GDM1 (cell line): ENCODE data around the gene PRRT2.

ENCODE experiments used
- DNase-seq: peaks from one replicate; lab custom pipeline; 2025; lab: John Stamatoyannopoulos, UW

The PRRT2 gene

DNA sequence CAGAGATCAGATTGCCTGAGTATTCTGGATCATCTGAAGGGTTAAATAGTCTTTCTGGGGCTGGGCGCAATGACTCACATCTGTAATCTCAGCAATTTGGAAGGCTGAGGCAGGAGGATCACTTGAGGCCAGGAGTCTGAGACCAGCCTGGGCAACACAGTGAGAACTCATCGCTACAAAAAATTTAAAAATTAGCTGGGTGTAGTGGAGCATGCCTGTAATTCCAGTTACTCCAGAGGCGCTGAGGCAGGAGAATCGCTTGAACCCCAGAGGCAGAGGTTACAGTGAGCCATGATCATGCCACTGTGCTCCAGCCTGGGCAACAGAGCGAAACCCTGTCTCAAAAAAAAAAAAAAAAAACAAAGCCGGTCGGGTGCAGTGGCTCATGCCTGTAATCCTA, 23.9 kb downstream of the PRRT2 start:
- no peak for DNase-seq

DNA sequence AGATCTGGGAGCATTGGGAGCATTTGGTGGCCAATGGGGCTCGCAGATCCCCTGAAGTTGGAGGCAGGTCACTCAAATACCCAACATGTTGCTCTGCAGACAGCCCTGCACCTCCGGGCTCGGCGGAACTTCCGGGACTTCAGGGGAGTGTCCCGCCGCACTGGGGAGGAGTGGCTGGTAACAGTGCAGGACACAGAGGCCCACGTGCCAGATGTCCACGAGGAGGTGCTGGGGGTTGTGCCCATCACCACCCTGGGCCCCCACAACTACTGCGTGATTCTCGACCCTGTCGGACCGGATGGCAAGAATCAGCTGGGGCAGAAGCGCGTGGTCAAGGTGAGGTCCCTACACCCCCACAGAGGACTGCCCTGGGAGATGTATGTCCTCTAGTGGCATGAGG, 24.6 kb downstream of the PRRT2 start:
- no peak for DNase-seq

DNA sequence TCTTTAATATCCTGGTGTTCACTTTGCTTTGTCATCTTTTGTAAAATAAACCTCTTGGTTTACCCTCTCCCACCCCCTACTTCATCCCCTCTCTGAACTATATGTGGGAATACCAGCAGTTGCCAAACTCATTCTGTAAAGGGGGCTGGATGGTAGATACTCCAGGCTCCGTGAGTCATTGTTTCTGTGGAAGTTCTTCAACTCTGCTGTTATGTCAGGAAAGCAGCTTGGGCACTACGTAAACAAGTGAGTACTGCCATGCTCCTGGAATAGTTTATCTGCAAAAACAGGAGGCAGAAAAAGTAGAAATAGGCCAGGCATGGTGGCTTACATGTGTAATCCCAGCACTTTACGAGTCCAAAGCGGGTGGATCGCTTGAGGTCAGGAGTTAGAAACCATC, 25.8 kb downstream of the PRRT2 start:
- DNase-seq: no peak

DNA sequence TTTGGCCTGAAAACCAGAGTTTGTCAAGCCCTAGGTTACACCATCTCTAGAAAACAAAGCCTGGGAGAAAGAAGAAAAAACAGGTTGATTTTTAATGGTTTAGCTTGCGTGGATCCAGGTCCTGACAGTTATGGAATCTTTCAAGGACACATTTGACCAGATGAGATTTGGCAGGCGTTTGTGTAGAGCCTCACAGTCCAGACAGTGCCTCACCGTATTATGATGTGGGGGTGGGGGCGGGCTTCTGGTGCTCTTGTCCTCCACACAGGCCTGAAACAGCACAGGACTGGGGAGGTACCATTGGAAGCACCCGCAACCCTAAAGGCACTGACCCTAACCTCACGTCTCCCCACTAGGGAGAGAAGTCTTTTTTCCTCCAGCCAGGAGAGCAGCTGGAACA, 27.8 kb downstream of the PRRT2 start:
- DNase-seq: no peak

DNA sequence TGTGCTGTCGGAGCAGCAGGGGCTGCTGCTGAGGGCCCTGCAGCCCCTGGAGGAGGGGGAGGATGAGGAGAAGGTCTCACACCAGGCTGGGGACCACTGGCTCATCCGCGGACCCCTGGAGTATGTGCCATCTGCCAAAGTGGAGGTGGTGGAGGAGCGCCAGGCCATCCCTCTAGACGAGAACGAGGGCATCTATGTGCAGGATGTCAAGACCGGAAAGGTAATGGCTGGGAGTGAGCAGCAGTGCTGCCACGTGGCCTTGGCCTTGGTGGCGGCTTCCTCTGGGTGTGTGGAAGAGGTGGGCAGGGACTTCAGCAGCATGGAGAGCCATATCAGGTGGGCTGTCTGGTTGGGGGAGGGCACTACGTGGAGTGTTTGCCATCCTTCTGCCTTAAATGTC, 28.2 kb downstream of the PRRT2 start:
- no peak for DNase-seq

DNA sequence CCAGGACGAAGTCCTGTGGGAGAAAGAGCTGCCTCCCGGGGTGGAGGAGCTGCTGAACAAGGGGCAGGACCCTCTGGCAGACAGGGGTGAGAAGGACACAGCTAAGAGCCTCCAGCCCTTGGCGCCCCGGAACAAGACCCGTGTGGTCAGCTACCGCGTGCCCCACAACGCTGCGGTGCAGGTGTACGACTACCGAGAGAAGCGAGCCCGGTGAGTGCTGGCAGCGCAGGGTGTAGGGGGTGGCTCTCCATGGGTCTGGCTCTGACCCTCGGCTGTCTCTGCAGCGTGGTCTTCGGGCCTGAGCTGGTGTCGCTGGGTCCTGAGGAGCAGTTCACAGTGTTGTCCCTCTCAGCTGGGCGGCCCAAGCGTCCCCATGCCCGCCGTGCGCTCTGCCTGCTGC, 29.6 kb downstream of the PRRT2 start:
- DNase-seq: no peak

DNA sequence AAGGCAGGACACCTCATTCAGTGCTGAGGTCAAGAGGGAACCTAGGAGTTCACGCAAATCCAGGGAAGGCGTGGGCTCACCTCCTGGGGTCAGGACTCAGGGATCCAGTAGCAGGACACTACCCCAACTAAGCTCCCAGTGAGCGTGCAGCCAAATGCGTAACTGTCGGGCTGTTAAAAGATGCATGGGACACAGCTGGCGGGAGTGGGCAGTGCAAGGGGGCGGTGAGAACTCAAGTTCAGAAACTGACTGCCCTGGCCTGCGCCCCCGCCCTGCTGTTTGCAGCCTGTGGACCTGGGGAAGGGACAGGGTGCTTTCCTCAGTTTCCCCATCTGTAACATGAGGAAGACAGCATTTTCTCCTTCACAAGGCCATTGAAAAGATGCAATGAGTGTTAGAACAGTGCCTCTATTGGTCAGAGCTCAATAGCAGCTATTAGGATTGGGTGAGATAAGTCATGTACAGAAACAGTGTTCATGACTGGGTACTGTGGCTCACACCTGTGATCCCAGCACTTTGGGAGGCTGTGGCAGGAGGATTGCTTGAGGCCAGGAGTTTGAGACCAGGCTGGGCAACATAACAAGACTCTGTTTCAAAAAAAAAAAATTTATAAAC, 30.8 kb downstream of the PRRT2 start:
- DNase-seq: no peak

DNA sequence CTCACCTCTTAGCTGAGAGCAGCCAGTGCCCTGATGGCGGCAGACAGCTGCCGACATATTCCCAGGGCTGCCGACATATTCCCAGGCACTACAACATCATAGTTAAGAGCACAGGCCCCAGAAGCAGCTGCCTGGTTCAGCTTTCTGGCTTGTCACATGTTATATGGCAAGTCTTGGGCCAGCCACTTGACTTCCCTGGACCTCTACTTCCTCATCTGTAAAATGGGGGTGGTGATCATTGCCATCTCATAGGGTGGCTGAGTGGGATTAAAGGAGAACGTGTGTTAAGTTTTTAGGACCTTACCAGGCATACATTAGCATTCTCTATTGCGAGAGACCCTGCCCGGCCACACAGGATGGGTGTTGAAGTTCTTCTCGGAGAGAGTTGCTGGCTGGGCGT, 31.9 kb downstream of the PRRT2 start:
- DNase-seq: no peak

DNA sequence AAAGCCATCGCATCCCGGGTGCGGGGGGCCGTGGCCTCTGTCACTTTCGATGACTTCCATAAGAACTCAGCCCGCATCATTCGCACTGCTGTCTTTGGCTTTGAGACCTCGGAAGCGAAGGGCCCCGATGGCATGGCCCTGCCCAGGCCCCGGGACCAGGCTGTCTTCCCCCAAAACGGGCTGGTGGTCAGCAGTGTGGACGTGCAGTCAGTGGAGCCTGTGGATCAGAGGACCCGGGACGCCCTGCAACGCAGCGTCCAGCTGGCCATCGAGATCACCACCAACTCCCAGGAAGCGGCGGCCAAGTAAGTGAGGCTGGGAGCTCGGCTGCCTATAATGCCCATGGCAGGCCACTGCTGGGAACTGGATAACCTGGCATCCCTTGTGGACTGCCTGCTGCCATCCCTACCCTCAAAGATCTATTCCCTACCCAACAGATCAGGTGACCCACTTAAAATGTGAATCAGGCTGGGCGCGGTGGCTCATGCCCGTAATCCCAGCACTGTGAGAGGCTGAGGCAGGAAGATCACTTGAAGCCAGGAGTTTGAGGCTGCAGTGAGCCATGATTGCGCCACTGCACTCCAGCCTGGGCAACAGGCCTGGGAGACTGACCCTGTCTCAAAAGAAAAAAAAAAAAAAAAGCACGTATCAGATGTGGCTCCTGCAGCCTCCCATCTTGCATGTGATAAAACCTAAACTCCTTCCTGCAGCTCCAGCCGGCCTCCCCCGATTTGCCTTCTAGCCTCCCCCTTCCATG, 32.8 kb downstream of the PRRT2 start:
- DNase-seq: no peak

DNA sequence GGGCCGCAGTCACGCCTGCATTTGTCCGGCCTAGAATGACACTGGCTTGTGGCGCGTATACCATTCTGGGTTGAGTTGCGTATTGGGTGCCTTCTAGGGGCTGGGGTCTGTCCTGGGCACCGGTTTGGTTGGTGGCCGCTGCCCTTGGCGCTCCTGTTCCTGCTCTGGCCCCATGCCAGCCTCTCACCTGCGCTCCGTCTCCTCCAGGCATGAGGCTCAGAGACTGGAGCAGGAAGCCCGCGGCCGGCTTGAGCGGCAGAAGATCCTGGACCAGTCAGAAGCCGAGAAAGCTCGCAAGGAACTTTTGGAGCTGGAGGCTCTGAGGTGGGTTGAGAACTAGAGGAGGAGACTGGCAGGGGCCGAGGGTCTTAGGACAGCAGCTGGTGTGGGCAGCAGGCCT, 33.7 kb downstream of the PRRT2 start:
- no peak for DNase-seq

DNA sequence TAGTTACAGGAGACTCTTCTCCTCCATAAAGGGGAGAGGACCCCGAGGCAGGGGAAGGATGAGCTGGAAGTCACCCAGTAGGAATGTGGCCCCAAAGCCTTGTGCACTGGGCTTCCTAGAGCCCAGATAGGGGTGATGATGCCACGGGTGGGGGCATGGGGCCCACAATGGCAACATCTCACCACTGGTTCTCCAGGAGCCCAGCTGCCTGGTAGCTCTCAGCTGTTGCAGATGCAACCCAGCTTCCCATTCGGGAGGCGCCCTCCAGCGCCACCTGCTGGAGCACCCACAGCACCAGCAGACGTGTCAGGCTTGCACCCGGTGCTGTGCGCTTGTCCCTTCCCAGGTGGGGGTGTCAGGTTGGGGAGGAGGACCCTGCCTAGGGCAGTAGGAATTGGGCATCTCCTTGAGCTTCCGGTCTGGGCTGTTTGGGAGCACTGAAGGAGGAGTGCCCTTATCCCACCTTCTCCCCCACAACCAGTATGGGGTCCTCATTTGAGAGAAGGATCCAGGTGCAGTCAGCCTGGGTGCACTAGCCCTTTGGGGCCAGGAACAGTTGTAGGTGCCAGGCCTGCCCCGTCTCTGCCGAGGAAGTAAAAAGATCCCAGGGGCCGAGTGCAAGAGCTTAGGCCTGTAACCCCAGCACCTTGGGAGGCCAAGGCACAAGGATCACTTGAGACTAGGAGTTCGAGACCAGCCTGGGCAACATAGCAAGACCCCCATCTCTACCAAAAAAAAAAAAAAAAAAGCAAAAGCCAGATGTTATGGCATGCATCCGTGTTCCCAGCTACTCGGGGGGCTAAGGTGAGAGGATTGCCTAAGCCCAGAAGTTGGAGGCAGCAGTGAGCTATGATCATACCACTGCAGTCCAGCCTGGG, 36.7 kb downstream of the PRRT2 start:
- DNase-seq: peak; percentile 47

DNA sequence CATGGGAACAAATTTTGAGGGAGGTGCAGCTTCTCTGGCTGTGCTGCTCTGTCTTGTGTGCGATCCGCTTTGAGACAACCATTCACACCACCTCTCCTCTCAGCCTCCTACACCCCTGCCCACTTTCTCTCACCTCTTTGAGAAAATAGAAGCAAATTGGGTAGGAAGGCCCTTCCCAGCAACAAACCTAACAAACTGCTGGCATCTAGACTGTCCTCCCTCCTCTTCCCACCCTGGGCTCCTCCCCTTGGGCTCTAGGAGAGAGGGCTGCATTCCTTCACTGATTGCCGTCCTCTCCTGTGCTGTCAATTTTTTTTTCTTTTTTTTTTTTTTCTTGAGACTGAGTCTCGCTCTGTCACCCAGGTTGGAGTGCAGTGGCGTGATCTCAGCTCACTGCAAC, 37.5 kb downstream of the PRRT2 start:
- DNase-seq: no peak

DNA sequence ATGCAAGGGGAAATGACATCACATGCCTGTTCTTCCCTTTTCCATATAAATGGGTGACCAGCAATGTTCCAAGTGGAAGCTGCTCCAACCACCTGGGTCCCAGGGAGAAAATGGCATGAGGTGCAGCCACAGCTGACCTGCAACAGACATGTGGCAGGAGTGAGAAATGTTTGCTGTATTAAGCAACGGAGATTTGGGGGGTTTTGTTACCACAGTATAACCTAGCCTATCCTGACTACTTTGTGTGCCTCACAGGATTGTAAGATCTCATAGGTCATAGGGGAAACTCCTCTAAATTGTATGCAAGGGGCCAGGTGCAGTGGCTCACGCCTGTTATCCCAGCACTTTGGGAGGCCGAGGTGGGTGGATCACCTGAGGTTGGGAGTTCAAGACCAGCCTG, 39.0 kb downstream of the PRRT2 start:
- no peak for DNase-seq

DNA sequence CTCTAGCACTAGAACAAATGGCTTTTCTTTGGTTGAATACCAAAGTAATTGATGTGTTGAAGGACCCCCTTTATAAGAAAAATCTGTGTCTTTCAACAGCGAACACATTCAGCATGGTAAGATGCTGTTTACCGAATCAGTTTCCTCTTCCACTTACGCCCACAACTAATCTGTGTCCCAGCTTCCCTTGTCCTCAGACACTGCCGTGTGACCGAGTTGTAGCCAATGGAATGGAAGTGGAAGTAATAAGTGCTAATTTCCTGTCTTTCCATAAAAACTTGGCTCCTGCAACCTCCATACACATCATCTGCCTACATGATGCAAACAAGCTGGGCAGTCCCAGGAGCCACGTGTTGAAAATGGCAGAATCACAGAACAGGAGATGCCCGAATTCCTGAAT, 40.7 kb downstream of the PRRT2 start:
- DNase-seq: no peak

DNA sequence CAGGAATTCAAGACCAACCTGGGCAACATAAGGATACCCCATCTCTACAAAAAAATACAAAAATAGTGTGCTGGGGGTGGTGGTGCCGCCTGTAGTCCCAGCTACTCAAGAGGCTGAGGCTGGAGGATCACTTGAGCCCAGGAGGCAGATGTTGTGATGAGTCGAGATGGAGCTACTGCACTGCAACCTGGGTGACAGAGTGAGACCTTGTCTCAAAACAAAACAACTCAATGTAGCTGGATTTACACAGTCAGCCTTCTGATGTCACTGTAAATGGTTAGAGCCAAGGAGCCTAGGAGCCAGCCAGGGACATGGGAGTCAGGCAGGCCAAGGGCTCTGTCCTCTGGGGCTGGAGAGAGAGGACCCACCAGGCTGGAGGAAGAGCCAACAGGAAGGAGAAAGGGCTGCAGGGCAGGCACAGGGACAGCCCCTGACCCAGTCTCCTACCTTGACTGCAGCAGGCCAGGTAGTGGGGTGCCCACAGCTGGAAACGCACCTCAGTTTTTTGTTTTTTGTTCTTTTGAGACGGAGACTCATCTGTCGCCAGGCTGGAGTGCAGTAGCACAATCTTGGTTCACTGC, 42.6 kb downstream of the PRRT2 start:
- DNase-seq: no peak

DNA sequence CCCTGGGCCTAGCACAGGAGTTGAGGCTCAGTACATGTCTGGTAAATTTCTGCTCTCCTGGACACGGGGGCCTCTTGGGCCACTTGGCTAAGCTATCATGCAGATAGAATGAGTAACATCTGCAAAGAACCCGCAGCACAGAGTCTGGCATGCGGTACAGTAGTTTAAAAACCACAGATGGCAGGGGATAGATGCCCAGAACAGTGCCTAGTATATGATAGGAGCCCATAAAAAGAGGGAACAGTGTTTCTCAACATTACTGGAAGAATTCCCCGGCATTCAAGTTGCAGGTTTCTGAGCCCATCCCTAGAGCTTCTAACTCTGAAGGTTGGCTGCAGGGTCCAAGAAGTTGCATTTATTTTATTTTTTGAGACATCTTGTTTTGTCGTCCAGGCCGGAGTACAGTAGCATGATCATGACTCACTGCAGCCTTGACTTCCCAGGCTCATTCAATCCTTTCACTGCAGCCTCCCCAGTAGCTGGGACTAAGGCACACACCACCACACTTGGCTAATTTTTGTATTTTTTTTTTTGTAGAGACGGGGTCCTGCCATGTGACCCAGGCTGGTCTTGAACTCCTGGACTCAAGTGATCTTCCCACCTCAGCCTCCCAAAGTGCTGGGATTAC, 45.3 kb downstream of the PRRT2 start:
- DNase-seq: no peak

DNA sequence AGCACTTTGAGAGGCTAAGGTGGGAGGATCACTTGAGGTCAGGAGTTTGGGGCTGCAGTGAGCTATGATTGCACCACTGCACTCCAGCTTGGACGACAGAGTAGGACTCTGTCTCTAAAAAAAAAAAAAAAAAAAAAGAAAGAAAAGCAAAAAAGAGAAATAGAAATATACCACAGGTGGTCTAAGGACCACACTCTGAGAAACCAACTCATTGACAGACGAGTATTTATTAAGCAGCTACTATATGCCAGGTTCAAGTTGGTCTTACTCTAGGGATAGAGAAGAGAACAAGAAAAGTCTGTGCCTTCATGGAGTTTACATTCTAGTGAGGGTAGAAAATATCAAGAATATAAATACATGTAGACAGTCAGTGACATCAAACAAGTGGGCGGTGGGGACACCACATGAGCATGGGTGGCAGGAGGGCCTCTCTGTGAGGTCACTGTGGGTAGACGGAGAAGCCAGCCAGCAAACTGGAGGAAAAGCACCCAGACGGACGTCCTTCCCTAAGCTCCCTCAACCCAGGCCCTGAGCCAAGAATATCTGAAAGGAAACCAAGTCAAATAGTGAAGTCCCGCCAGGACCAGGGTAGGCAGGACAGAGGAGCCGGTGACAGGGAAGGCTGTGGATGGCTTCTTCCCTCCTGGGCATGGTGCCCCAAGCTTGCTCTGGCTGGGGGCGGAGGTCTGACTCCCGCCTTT, 46.3 kb downstream of the PRRT2 start:
- no peak for DNase-seq

DNA sequence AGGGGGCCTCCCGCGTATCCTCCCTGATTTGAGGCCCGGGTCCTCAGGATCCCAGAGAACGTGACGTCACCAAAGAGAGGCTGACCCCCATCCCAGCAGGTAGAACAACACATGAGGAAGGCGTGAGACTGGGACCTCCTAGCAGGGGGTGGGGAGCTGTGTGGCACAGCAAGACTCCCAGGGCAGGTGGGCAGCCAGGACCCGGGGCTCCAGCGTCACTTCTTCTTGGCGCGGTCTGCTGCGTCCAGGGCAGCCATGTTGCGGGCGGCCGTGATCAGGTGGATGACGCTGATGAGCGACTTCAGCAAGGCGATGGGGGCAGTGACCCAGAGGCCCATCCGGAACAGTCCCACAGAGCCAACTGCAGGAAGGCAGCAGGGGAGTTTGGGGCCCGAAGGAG, 47.0 kb downstream of the PRRT2 start:
- no peak for DNase-seq

DNA sequence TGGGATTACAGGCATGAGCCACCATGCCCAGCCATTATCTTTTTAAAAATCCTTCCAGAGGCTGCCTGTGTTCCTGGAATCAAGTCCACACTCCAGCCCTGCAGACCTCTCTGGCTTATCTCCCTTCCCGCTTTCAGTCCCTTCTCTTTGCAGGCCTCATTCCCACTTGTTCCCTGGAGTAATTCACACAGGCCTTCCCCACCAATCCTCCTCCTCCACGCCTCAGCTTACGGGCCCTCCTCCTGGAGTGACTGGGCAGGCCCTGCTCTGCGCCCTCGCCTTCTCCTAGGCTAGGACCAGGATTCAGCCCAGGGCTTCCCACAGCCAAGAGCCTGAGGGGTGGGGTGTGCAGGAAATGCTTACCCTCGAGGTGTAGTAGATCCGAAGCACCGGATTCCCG, 48.2 kb downstream of the PRRT2 start:
- no peak for DNase-seq

DNA sequence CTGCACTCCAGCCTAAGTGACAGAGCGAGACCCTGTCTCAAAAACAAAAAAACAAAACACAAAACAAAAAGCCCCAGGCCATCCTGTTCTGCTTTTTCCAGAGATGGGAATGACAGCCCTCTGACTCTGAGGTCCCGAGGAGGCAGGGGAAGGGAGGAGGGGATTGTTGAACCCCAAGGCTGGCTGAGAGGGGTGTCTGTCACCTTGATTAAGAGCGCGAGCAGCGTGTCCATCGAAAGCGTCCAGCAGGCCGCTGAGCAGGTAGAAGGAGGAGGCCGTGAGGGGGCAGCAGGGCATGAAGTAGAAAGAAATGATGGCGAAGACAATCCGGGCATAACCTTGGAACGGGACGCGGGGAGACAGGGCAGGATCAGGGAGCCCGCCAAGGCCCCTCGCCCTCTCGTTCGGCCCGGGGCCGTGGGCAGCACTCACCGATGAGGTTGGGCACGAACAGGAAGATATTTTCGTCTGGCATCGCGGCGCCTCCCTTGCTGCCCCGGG, 50.4 kb downstream of the PRRT2 start:
- DNase-seq: no peak

DNA sequence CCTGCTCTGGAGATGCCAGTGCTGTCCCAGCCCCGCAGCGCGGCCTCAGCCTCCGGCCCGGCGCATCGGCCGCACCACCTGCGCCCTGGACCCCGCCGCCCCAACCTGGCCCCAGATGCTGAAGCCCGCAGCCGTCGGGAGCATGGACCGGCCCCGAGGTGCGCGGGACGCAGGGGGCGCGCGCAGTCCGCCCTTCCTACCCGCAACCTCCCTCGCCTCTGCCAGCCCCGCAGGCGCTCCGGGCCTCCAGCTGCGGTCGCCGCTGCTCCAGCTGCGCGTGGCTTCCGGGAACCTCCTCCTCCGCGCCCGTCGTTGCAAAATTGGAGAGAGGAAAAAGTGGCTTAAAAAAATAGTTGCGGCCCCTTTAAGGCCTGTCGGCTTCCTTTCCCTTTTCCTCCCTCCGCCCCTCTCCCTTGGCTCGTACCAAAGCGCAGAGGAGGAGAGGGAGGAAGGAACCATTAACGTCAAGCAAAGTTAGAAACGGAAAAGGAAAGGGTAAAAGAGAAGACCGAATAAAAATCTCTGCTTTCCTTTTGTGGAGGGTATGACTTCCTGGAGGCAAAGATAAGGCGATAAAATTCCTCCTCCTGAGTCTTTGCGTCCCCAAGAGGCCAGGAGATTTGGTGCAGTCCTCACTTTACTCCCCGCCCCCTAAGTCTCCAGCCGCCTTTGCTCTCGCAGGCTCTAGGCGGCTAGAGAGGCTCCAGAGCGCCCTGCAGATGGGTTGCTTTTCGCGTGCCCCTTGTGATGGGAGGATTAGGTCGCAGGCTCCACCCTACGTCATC, 51.1 kb downstream of the PRRT2 start, which contains the start of gene CDIPT:
TSS of gene CDIPT (minus strand) at position 343 of the 785 bp plus-strand sequence. CDS start 369 bp downstream, outside the sequence.
- peak; percentile 92 for DNase-seq
